Retinal pigment epithelial cell (primary cell): Measurements from ENCODE around the gene LRRC49.

ENCODE experiments used
- DNase-seq: peaks from one replicate; pipeline ENCODE4 v3.0.0-alpha.2; 2010; ENCODE audit warnings: low read depth
- H3K4me3 ChIP-seq: 2 replicates; pipeline ENCODE4 v1.5.1; 2011; ENCODE audit warnings: mild to moderate bottlenecking, low read length, control low read depth, moderate library complexity
- CTCF ChIP-seq: conservative IDR thresholded peaks from 2 replicates; pipeline ENCODE4 v1.5.1; 2011; ENCODE audit warnings: low read depth, low read length, control low read depth, inconsistent platforms

LRRC49 gene

GRCh38 chr15:71071529-71071928, 178.9 kb downstream of the LRRC49 start:
- DNase-seq, result no peak
- no peak overlapping the region for H3K4me3 ChIP-seq
- TF ChIP-seq CTCF, result no peak

GRCh38 chr15:71072423-71072822, 179.8 kb downstream of the LRRC49 start:
- no peak for DNase-seq
- TF ChIP-seq CTCF, result no peak
- H3K4me3 ChIP-seq, result no peak overlapping the region

GRCh38 chr15:71078506-71079207, 186.0 kb downstream of the LRRC49 start:
- no peak overlapping the region for H3K4me3 ChIP-seq
- DNase-seq, result no peak
- TF ChIP-seq CTCF, result no peak

- H3K4me3 ChIP-seq, result no peak overlapping the region
- DNase-seq, result peak; percentile 22
- TF ChIP-seq CTCF, result no peak
Measured at GRCh38 chr15:71079208-71080044, 186.8 kb downstream of the LRRC49 start.

GRCh38 chr15:71080166-71080565, 187.5 kb downstream of the LRRC49 start:
- TF ChIP-seq CTCF, result no peak
- no peak for DNase-seq
- H3K4me3 ChIP-seq, result no peak overlapping the region

- DNase-seq, result peak; percentile 66
Measured at GRCh38 chr15:71080705-71081104, 188.1 kb downstream of the LRRC49 start.

More at GRCh38 chr15:71080705-71081104, 188.1 kb downstream of the LRRC49 start:
- H3K4me3 ChIP-seq, result no peak overlapping the region
- TF ChIP-seq CTCF, result no peak
